ENCODE data around the gene AP1G2. TPM values are rescaled to one million over a fixed set of nuclear protein-coding genes. Genes with fewer than 3 reads are reported as not detected.

The AP1G2 gene
- 10.1 and 14.6 TPM in 2 replicates for total RNA-seq

DNA sequence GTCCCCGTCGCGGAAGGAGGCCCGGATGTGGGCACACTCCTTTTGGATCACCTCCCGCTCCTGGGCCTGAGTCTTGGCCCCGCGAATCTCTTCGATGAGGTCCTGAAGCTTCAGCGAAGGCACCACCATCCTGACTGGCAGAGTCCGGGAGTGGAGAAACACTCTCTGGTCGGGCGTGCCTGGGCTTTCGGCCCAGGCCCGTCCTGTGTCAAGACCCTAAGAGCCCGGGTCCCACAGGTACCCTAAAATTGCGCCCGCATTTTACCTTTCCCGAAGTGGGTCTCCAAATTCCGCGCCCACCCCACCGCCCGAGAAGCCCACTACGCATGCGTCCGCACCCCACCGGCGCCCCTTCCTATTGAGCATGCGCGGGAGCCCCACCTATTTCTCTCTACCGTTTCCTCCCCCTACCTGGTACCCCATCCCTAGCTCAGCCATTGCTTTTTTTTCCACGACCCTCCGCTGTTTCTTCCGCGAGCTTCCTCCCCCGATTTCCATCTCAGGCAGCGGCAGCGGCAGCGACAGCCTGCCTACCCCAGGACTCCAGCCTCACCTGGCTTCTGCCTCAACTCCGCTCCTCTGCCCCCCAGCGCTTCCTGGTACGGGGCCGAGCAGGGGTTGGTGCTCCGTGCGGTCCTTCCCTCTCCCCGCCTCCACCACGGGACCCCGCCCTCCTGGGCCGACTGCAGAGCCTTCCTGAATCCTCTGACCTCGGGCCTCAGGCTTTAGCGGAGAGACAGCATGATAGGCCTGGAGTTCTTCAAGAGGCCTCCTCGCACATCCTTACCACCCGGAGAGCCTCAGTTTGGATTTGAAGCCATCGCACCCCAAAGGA lies at the start of gene AP1G2:
TSS of gene AP1G2 (minus strand) at position 606 of the 835 bp plus-strand sequence. CDS start at position 129, 477 bp downstream.

GRCh38 chr14:23578560-23579310 lies 11.1 kb upstream of the AP1G2 start, which contains the start of gene JPH4:
JPH4 (minus strand) TSS chr14:23578790; CDS start chr14:23577453, 1,337 bp downstream.

DNA sequence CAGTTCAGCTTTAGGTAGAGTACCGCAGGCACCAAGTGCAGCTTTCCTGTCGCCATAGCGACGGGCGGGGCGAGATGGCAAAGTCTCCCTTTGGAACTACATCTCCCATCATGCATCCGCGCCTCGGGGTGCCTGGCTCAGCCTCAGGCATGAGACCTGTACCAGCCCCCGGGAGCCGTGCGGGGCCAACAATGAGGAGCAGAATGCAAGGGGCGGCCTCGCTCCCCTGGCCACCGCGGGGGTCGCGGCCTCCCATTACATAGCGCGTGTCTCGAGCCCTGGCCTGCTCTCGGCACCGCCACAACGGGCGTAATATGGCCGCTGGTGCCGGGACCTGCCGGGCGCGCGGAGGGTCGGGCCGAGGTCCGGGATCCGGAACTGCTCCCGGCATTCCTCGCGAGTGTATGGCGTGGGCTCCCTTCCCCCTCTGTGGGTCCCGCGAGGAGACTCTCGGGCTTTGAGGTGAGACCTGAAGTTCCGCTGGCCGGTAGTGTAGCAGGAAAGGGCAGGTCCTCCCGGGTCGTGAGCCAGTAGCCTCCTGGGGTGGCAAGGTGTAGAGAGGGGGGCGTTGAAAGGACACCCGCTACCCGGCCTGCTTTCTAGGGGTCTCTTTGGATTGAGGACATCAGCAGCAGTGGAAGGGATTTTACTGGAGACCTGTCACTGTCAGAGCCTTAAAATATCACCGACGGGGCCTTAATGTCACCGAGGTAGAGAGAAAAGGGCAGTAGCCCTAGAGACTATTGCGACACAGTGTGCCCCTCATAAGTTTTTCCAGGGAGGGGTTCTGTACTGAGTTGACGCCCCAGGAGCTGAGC lies 11.5 kb downstream of the AP1G2 start, which contains the start of gene THTPA:
TSS of gene THTPA (plus strand) at position 390 of the 818 bp plus-strand sequence. CDS start 487 bp downstream, outside the sequence.

GRCh38 chr14:23551266-23552028 lies 16.1 kb downstream of the AP1G2 start, which contains the start of gene ZFHX2:
ZFHX2 (minus strand) TSS chr14:23551765; CDS start chr14:23535325, 16,440 bp downstream.

Other genes starting within 250 kb of the AP1G2 start
- gene PABPN1, start 246.3 kb downstream of the AP1G2 start, total RNA-seq: 40.2 and 60.3 TPM in 2 replicates
- 34.6 and 59.7 TPM in 2 replicates for gene SLC22A17, start 214.9 kb downstream of the AP1G2 start, total RNA-seq
- gene EFS, start 202.6 kb downstream of the AP1G2 start, total RNA-seq: 21.6 and 34.2 TPM in 2 replicates
- gene IL25, start 195.0 kb downstream of the AP1G2 start, total RNA-seq: not detected in 2 replicates
- 2.2 TPM in 1 of 2 replicates, not detected in the other for gene CMTM5, start 190.7 kb downstream of the AP1G2 start, total RNA-seq
- gene MYH6, start 159.5 kb downstream of the AP1G2 start, total RNA-seq: not detected in 2 replicates
- gene MYH7, start 132.1 kb downstream of the AP1G2 start, total RNA-seq: 0.56 TPM in 1 of 2 replicates, not detected in the other
- gene NGDN, start 98.1 kb downstream of the AP1G2 start, total RNA-seq: 24.4 and 30.1 TPM in 2 replicates
- 0.08 and 0.39 TPM in 2 replicates for gene ZFHX2, start 16.0 kb downstream of the AP1G2 start, total RNA-seq
- gene THTPA, start 11.5 kb downstream of the AP1G2 start, total RNA-seq: 10.0 and 13.4 TPM in 2 replicates
- gene JPH4, start 11.0 kb upstream of the AP1G2 start, total RNA-seq: under 0.01 and 0.24 TPM in 2 replicates
- under 0.01 TPM in 1 of 2 replicates, not detected in the other for gene DHRS2, start 68.6 kb upstream of the AP1G2 start, total RNA-seq

Measured in epithelial cell of alveolus of lung (primary cell).